Neuronal stem cell (in vitro differentiated cells): Measurements from ENCODE around the gene PLXNA4.

Experiments used
- DNase-seq: peaks from one replicate; pipeline ENCODE4 v3.0.0-alpha.2; 2013; ENCODE audit warnings: low spot score
- H2AFZ ChIP-seq: one replicate; pipeline ENCODE4 v1.6.1; 2013; ENCODE audit warnings: mild to moderate bottlenecking, low read length, inconsistent platforms
- H2AK5ac ChIP-seq: 2 replicates; pipeline ENCODE4 v1.6.1; 2013; ENCODE audit warnings: low read depth, mild to moderate bottlenecking, inconsistent platforms, low read length, moderate library complexity, mixed read lengths
- H2BK120ac ChIP-seq: 2 replicates; pipeline ENCODE4 v1.6.1; 2013; ENCODE audit warnings: low read depth, mild to moderate bottlenecking, inconsistent platforms, low read length, moderate library complexity, mixed read lengths
- H2BK12ac ChIP-seq: one replicate; pipeline ENCODE4 v1.6.1; 2013; ENCODE audit warnings: low read length, inconsistent platforms
- H2BK15ac ChIP-seq: 2 replicates; pipeline ENCODE4 v1.6.1; 2013; ENCODE audit warnings: mild to moderate bottlenecking, low read length, inconsistent platforms, mixed read lengths
- H2BK5ac ChIP-seq: one replicate; pipeline ENCODE4 v1.6.1; 2013; ENCODE audit warnings: inconsistent platforms, mild to moderate bottlenecking, low read length, moderate library complexity
- H3K14ac ChIP-seq: one replicate; pipeline ENCODE4 v1.6.1; 2013; ENCODE audit warnings: low read length, inconsistent platforms
- H3K18ac ChIP-seq: 2 replicates; pipeline ENCODE4 v1.6.1; 2013; ENCODE audit warnings: low read length, inconsistent platforms
- H3K23ac ChIP-seq: 2 replicates; pipeline ENCODE4 v1.6.1; 2013; ENCODE audit warnings: low read depth, mild to moderate bottlenecking, mixed read lengths, low read length, inconsistent platforms; ENCODE audit not compliant: poor library complexity
- H3K27ac ChIP-seq: replicated peaks from 3 replicates; pipeline ENCODE4 v1.5.1; 2013; ENCODE audit warnings: low read length, inconsistent platforms
- H3K27me3 ChIP-seq, 3 experiments: 2 replicates each; pipeline ENCODE4 v1.6.1; 2013; ENCODE audit warnings: low read length in 3 of 3, mild to moderate bottlenecking in 2 of 3, inconsistent platforms in 1 of 3, low read depth in 1 of 3, mixed read lengths in 1 of 3, moderate library complexity in 1 of 3; ENCODE audit not compliant: control insufficient read depth in 3 of 3, insufficient read depth in 3 of 3
- H3K36me3 ChIP-seq, 2 donors: replicated peaks in 1 of 2; 2 replicates each; pipeline ENCODE4 v1.6.1; 2013; ENCODE audit warnings: low read length in 2 of 2; ENCODE audit not compliant: control insufficient read depth in 2 of 2, insufficient read depth in 2 of 2
- H3K4ac ChIP-seq: 2 replicates; pipeline ENCODE4 v1.6.1; 2013; ENCODE audit warnings: inconsistent platforms, mild to moderate bottlenecking, low read length, moderate library complexity
- H3K4me1 ChIP-seq, 2 donors: 1 replicate in 1 of 2; 2 replicates in 1 of 2; pipeline ENCODE4 v1.6.1; 2013; ENCODE audit warnings: low read length in 2 of 2, low read depth in 1 of 2; ENCODE audit not compliant: control insufficient read depth in 2 of 2, insufficient read depth in 1 of 2
- H3K4me2 ChIP-seq: one replicate; pipeline ENCODE4 v1.6.1; 2013; ENCODE audit warnings: mild to moderate bottlenecking, low read length, inconsistent platforms; ENCODE audit not compliant: insufficient read depth, poor library complexity, severe bottlenecking
- H3K4me3 ChIP-seq, 2 donors: 2 replicates each; pipeline ENCODE4 v1.5.1; 2013; ENCODE audit warnings: low read length in 2 of 2, mild to moderate bottlenecking in 2 of 2, inconsistent platforms in 1 of 2, moderate library complexity in 1 of 2
- H3K79me1 ChIP-seq: one replicate; pipeline ENCODE4 v1.6.1; 2013; ENCODE audit warnings: low read depth, mild to moderate bottlenecking, inconsistent platforms, low read length, moderate library complexity
- H3K9ac ChIP-seq: one replicate; pipeline ENCODE4 v1.6.1; 2013; ENCODE audit warnings: mild to moderate bottlenecking, low read depth, low read length, inconsistent platforms; ENCODE audit not compliant: poor library complexity
- H3K9me3 ChIP-seq, 2 donors: replicated peaks in 1 of 2; 2 replicates each; pipeline versions ENCODE3 to v1.6.1; 2013; ENCODE audit warnings: low read length in 2 of 2, mild to moderate bottlenecking in 2 of 2, inconsistent platforms in 1 of 2, low read depth in 1 of 2, mixed read lengths in 1 of 2, moderate library complexity in 1 of 2; ENCODE audit not compliant: control insufficient read depth in 2 of 2, insufficient read depth in 1 of 2
- H4K8ac ChIP-seq: one replicate; pipeline ENCODE4 v1.6.1; 2013; ENCODE audit warnings: low read depth, mild to moderate bottlenecking, inconsistent platforms, low read length, moderate library complexity
- H4K91ac ChIP-seq: one replicate; pipeline ENCODE4 v1.6.1; 2013; ENCODE audit warnings: low read length, low read depth, mild to moderate bottlenecking, inconsistent platforms; ENCODE audit not compliant: poor library complexity
- WGBS, 2 donors: extraction: QIAGEN DNeasy Blood & Tissue Kit; methylation state at CpG; one replicate each; pipeline ENCODE4 v1.1.7; 2013; ENCODE audit warnings: missing lambda C conversion rate in 2 of 2, mixed read lengths in 1 of 2; ENCODE audit not compliant: insufficient read length in 2 of 2, insufficient replicate concordance in 1 of 2; ENCODE audit errors: extremely low coverage in 2 of 2; 5-methylcytosine and 5-hydroxymethylcytosine counted together

Gene PLXNA4

DNA sequence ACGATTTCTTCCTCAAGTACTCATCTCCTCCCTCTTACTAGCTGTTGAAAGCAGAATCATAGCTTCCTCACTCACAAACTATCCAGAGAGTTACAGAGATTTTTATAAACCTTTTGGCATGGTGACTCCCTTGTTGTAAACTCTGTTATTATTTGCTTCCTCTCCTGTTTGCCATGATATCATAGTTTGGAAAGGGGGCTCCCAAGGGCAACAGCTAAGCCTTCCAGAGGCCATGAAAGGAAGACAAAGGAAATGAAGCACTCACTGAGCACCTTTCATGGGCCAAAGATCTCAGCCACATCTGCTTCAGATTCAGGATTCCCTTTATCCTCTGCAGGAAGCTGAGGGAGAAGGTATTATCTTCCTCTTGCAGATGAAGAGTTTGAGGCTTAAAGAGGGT is 484.6 kb downstream of the PLXNA4 start:
- no peak overlapping the region for H3K27ac ChIP-seq
- no peak for DNase-seq
- H3K4me1 ChIP-seq, result no peaks in the 10 kb centered on the region
- no peak overlapping the region for H3K4me2 ChIP-seq
- H3K14ac ChIP-seq, result no peak overlapping the region
- H3K9me3 ChIP-seq, result no peaks in the 10 kb centered on the region
- no peak overlapping the region for H2AK5ac ChIP-seq
- no peaks in the 10 kb centered on the region for H3K27me3 ChIP-seq
- H2BK120ac ChIP-seq, result no peak overlapping the region
- H4K8ac ChIP-seq, result no peak overlapping the region
- H3K36me3 ChIP-seq, result no peaks in the 10 kb centered on the region
- no peak overlapping the region for H3K18ac ChIP-seq
- no peak overlapping the region for H2AFZ ChIP-seq
- no peak overlapping the region for H3K23ac ChIP-seq
- no peak overlapping the region for H3K4me3 ChIP-seq
- no peak overlapping the region for H2BK5ac ChIP-seq
- H2BK15ac ChIP-seq, result no peak overlapping the region
- H3K4ac ChIP-seq, result no peak overlapping the region
- WGBS, 2 donors, result no CpG with 5 or more reads among the region's 1 CpG
- H4K91ac ChIP-seq, result no peak overlapping the region
- H3K79me1 ChIP-seq, result no peaks in the 10 kb centered on the region
- H3K9ac ChIP-seq, result no peak overlapping the region
- no peak overlapping the region for H2BK12ac ChIP-seq

DNA sequence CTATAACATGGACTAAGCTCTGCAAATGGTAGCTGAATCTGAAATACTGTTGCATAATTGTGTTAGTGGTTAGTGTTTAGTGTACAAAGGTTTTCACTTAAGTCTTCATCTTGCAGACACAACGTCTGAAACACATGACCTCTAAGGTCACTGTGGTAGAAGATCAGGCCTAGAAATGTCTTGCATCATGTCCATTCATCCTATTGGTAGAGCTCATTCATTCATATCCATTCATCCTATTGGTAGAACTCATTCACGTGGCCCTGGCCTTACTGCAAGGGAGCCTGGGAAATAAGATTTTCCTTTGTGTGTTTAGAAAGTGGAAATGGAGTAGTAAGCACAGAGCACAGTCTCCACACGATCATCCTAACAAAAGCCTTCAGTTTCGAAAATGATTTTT is 485.8 kb downstream of the PLXNA4 start:
- DNase-seq, result no peak
- H3K14ac ChIP-seq, result no peak overlapping the region
- no peak overlapping the region for H4K8ac ChIP-seq
- no peak overlapping the region for H2AK5ac ChIP-seq
- H3K9me3 ChIP-seq, result no peaks in the 10 kb centered on the region
- H2BK120ac ChIP-seq, result no peak overlapping the region
- no peak overlapping the region for H2AFZ ChIP-seq
- no peak overlapping the region for H3K27ac ChIP-seq
- H3K23ac ChIP-seq, result no peak overlapping the region
- no peaks in the 10 kb centered on the region for H3K36me3 ChIP-seq
- no peak overlapping the region for H3K4me3 ChIP-seq
- H3K4me1 ChIP-seq, result peaks cover 0 to 1% of the 10 kb centered on the region in 2 donors
- H4K91ac ChIP-seq, result no peak overlapping the region
- H3K27me3 ChIP-seq, result no peaks in the 10 kb centered on the region
- H2BK5ac ChIP-seq, result no peak overlapping the region
- no peak overlapping the region for H2BK15ac ChIP-seq
- no peak overlapping the region for H3K9ac ChIP-seq
- WGBS, 2 donors, result no CpG with 5 or more reads among the region's 4 CpGs
- H3K18ac ChIP-seq, result no peak overlapping the region
- no peaks in the 10 kb centered on the region for H3K79me1 ChIP-seq
- H3K4me2 ChIP-seq, result no peak overlapping the region
- H2BK12ac ChIP-seq, result no peak overlapping the region
- H3K4ac ChIP-seq, result no peak overlapping the region

DNA sequence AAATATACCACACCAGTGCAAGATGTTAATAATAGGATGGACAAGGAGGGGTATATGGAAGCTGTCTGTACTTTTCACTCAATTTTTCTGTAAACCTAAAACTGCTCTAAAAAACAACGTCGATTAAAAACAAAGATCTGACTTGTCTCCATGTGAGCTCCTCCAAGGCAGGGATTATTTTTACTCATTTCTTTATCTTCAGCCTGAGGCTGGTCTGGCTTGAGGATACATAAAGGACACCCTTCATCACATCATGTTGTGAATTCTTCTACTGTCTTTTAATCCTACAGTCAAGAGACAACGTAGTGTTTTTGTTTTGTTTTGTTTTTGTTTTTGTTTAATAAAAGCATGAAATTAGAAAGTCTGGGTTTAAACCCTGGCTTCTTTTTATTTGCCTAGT is 486.9 kb downstream of the PLXNA4 start:
- no peak overlapping the region for H3K4ac ChIP-seq
- H2AK5ac ChIP-seq, result no peak overlapping the region
- no peak overlapping the region for H4K8ac ChIP-seq
- no peak overlapping the region for H2BK5ac ChIP-seq
- H3K27me3 ChIP-seq, result no peaks in the 10 kb centered on the region
- H3K14ac ChIP-seq, result no peak overlapping the region
- no peak overlapping the region for H2BK120ac ChIP-seq
- no peak overlapping the region for H3K4me3 ChIP-seq
- no peak overlapping the region for H2BK12ac ChIP-seq
- H3K9me3 ChIP-seq, result no peaks in the 10 kb centered on the region
- no peak overlapping the region for H2BK15ac ChIP-seq
- no peaks in the 10 kb centered on the region for H3K79me1 ChIP-seq
- WGBS, 2 donors, result no CpG with 5 or more reads among the region's 3 CpGs
- peaks cover 0 to 1% of the 10 kb centered on the region in 2 donors for H3K4me1 ChIP-seq
- DNase-seq, result no peak
- no peak overlapping the region for H3K4me2 ChIP-seq
- no peak overlapping the region for H2AFZ ChIP-seq
- H3K23ac ChIP-seq, result no peak overlapping the region
- H3K9ac ChIP-seq, result no peak overlapping the region
- no peaks in the 10 kb centered on the region for H3K36me3 ChIP-seq
- no peak overlapping the region for H4K91ac ChIP-seq
- no peak overlapping the region for H3K27ac ChIP-seq
- H3K18ac ChIP-seq, result no peak overlapping the region

DNA sequence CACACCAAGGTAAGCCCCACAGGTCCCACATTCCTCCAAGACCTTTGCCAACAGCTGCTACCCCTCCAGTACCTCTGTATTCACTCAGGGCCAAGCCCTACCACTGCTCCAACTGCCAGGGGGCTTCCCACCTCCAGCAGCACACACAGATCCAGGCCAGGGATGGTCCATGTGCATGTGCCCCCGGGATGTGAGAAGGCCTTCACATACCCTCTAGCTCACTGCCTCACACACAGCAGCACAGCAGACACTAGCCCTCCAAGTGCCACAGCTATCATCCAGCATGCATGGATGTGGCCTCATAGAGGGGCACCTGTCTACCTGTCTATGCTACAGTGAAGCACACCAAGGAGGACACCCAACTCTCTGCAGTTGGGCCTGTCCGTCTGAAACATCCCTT is 488.8 kb downstream of the PLXNA4 start:
- Histone ChIP-seq H3K9me3 (no peaks in the 10 kb centered on the region), H3K27me3 (peaks cover 0 to 3% (median 0%) of the 10 kb centered on the region in 3 experiments), H4K8ac (peak overlapping the region; percentile 73), H3K23ac (peak overlapping the region; percentile 70), H3K4me2 (no peak overlapping the region), H2BK5ac (no peak overlapping the region), H3K4me3 (peak overlapping the region in 1 of 2 donors; percentile 36), H2BK120ac (no peak overlapping the region), H4K91ac (no peak overlapping the region), H3K4me1 (peaks cover 0 to 6% of the 10 kb centered on the region in 2 donors), H2BK15ac (peak overlapping the region; percentile 49), H2BK12ac (peak overlapping the region; percentile 60), H3K9ac (no peak overlapping the region), H3K4ac (no peak overlapping the region), H2AK5ac (peak overlapping the region; percentile 44), H3K36me3 (no peaks in the 10 kb centered on the region), H2AFZ (no peak overlapping the region), H3K18ac (peak overlapping the region; percentile 33), H3K27ac (no peak overlapping the region), H3K79me1 (no peaks in the 10 kb centered on the region), H3K14ac (peak overlapping the region; percentile 26)
- no peak for DNase-seq
- WGBS, 2 donors, result no CpG with 5 or more reads among the region's 2 CpGs
